NCI-H2029 (cell line): Measurements from ENCODE around the gene ZAR1L.
A peak's percentile ranks its signal among the peaks of the same experiment; 100 is the strongest.
"Not testable (repeated sequence)": the region's sequence is repeated elsewhere in the genome, so short reads cannot be mapped to it uniquely, and the experiment has no call there.

Experiments
- DNase-seq: peaks from one replicate; lab custom pipeline; 2025; lab: John Stamatoyannopoulos, UW

Gene ZAR1L, protein sequence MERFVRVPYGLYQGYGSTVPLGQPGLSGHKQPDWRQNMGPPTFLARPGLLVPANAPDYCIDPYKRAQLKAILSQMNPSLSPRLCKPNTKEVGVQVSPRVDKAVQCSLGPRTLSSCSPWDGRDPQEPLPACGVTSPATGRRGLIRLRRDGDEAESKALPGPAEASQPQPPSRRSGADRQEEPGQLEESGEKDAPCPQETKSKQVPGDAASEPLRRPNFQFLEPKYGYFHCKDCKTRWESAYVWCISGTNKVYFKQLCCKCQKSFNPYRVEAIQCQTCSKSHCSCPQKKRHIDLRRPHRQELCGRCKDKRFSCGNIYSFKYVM

DNA sequence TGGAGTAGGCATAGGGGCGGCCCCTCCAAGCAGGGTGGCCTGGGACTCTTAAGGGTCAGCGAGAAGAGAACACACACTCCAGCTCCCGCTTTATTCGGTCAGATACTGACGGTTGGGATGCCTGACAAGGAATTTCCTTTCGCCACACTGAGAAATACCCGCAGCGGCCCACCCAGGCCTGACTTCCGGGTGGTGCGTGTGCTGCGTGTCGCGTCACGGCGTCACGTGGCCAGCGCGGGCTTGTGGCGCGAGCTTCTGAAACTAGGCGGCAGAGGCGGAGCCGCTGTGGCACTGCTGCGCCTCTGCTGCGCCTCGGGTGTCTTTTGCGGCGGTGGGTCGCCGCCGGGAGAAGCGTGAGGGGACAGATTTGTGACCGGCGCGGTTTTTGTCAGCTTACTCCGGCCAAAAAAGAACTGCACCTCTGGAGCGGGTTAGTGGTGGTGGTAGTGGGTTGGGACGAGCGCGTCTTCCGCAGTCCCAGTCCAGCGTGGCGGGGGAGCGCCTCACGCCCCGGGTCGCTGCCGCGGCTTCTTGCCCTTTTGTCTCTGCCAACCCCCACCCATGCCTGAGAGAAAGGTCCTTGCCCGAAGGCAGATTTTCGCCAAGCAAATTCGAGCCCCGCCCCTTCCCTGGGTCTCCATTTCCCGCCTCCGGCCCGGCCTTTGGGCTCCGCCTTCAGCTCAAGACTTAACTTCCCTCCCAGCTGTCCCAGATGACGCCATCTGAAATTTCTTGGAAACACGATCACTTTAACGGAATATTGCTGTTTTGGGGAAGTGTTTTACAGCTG lies at the start of gene ZAR1L, which contains the start of gene BRCA2:
TSS of gene ZAR1L (minus strand) at position 126 of the 790 bp plus-strand sequence. CDS start 3,438 bp downstream, outside the sequence.
TSS of gene BRCA2 (plus strand) at position 271 of the 790 bp plus-strand sequence. CDS start 953 bp downstream, outside the sequence.
- DNase-seq, result peak; percentile 69

DNA sequence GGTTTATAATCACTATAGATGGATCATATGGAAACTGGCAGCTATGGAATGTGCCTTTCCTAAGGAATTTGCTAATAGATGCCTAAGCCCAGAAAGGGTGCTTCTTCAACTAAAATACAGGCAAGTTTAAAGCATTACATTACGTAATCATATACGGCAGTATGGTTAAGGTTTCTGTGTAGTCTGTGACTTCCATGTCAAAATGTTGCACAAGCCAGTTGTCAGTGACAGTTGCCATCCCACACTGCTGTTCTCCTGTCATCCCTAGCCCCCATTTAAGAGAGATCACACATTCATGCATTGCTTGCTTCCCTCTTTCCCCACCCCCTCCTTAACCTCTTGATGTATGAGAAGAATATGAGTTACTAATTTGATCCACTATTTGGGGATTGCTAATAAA lies 47.4 kb upstream of the ZAR1L start:
- no peak for DNase-seq

DNA sequence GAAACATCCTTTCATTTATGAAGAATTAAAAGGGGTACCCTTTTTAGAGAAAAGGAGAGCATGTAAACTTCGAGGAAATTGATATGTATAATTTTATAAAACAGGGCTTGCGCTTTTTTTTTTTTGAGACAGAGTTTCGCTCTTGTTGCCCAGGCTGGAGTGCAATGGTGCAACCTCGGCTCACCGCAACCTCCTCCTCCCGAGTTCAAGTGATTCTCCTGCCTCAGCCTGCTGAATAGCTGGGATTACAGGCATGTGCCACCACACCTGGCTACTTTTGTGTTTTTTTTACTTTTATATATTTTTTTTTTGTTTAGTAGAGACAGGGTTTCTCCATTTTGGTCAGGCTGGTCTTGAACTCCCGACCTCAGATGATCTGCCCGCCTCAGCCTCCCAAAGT lies 40.8 kb upstream of the ZAR1L start:
- DNase-seq, result not testable (repeated sequence)

DNA sequence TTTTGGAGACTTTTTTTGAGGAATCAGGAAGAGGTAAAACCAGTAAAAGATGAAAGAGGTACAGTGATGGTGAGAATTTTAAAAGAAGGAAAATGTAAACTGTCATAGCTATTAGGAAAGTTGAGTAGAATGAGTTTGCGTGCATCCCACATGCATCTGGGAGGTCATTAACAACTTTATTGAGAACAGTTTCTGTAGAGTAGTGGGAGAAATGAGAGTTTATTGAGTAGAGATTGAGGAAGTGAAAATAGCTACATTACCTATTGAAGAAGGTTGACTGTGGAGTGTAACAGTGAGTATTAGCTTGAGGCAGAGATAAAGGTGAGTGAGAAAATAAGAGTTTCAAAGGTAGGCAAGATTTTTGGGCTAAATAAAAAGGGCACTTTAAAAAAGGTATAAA lies 38.9 kb upstream of the ZAR1L start:
- no peak for DNase-seq

DNA sequence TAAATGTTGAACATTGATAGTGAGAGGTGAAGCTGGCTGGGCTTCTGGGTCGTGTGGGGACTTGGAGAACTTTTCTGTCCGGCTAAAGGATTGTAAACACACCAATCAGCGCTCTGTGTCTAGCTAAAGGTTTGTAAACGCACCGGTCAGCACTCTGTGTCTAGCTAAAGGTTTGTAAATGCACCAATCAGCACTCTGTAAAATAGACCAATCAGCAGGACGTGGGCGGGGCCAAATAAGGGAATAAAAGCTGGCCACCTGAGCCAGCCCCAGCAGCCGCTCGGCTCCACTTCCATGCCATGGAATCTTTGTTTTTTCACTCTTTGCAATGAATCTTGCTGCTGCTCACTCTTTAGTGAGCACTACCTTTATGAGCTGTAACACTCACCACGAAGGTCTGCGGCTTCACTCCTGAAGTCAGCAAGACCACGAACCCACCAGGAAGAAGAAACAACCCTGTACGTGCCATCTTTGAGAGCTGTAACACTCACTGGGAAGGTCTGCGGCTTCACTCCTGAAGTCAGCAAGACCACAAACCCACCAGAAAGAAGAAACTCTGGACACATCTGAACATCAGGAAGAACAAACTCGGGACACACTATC lies 35.8 kb upstream of the ZAR1L start:
- not testable (repeated sequence) for DNase-seq

DNA sequence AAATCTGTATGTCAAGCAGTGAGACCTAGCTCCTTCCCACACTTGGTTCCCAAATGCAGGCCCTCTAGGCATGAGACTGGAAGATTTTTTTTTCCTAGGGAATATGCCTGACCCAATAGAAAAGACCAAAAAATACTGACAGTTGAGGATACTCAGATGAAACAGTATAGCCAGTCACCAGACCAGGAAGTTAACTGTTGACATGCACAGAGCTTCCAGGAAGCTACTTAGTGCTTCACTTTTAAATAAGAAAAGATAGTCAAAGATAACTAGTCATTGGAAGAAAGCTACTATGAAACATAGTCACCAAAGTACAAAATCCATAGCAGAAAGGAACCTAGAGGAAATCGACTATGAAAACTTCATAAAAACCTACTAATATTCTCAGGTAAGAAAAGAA lies 32.5 kb upstream of the ZAR1L start:
- DNase-seq, result no peak

DNA sequence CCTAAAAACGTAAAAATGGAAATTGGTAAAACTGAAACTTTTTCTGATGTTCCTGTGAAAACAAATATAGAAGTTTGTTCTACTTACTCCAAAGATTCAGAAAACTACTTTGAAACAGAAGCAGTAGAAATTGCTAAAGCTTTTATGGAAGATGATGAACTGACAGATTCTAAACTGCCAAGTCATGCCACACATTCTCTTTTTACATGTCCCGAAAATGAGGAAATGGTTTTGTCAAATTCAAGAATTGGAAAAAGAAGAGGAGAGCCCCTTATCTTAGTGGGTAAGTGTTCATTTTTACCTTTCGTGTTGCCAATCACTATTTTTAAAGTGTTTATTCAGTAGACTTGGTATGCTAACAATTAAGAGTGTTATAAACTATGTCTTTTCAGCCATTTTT lies 25.8 kb upstream of the ZAR1L start:
- DNase-seq, result no peak

DNA sequence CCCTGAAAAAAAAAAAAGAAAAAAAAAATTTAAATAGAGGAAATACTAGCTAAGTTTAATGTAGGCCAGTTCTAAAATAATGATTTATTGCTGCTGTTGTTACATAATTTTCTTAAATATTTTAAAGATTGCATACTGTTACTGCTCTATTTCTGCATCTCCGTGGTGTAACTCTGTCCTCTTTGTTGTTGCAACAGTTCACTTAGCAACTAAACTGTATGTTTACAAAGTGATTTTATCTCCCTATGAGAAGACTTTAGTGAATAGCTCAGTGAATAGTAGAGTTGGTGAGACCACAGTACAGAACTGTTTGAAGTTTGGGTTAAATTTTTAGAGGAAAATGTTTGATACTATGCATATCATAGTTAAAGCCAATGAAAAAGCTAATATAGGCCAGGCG lies 19.5 kb upstream of the ZAR1L start:
- no peak for DNase-seq

DNA sequence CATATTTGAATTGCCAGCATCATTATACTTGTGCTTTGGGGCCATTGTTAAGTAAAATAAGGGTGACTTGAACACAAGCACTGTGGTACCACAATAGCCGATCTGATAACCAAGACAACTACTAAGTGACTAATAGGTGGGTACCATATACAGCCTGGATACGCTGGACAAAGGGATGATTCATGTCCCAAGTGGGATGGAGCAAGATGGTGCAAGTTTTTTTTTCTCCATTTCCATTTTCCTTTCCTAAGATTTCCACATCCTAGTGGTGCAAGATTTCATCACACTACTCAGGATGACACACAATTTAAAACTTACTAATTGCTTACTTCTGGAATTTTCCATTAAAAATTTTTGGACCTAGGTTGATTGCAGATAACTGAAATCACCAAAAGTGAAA lies 15.3 kb upstream of the ZAR1L start:
- DNase-seq, result no peak

DNA sequence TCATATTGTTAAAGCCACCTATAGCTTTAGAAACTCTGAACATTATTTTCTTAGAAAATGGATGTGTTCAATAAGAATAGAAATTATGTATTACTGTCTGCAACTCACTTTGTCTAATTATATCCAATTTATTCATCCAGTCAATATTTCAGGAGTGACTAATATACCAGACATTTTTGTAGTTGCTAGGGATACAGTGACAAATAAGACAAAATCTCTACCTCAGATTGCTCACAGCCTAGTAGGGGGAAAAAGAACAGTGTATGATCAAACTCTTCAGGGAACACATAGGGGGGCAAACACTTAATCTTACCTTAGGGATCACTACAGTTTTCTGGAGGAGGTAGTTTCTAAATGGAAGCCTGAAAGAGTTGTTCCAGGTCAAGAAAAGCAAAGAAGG lies 8.7 kb upstream of the ZAR1L start:
- DNase-seq, result no peak

DNA sequence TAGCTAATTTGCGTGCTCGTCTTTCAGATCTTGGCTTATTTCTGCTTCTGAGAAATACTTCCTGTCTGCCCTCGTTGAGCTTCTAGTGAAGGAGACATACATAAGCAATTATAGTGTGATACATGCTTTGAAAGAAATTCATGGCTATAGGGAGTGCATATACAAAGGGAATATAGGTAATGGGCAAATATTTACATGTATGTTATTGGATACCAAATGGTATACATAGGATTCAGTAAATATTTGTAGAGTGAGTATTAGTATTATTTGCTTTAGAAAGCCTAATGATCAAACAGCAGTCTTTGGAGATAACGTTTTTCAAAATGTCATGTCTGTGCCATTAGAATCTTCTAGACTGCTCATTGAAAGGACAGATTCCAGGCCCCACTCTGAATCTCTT lies 5.4 kb upstream of the ZAR1L start:
- DNase-seq, result no peak

DNA sequence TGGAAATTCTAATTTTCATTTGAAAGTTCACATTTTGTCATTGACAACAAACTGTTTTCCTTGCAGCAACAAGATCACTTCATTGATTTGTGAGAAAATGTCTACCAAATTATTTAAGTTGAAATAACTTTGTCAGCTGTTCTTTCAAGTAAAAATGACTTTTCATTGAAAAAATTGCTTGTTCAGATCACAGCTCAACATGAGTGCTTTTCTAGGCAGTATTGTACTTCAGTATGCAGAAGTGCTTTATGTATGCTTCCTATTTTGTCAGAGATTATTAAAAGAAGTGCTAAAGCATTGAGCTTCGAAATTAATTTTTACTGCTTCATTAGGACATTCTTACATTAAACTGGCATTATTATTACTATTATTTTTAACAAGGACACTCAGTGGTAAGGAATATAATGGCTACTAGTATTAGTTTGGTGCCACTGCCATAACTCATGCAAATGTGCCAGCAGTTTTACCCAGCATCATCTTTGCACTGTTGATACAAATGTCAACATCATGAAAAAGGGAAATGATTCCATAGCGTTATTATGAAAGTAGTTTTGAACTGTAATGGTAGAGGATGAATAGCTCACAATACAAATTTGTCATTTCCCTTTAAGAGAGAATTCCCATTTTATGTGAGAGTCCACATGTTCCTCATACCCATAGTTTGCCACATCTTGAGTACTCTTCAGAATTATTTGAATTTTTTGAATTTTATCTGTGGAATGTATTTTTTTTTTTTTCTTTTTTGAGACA lies 2.7 kb upstream of the ZAR1L start:
- no peak for DNase-seq

DNA sequence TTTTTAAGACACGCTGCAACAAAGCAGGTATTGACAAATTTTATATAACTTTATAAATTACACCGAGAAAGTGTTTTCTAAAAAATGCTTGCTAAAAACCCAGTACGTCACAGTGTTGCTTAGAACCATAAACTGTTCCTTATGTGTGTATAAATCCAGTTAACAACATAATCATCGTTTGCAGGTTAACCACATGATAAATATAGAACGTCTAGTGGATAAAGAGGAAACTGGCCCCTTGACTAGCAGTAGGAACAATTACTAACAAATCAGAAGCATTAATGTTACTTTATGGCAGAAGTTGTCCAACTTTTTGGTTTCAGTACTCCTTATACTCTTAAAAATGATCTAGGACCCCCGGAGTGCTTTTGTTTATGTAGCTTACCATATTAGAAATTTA lies 1.3 kb upstream of the ZAR1L start:
- no peak for DNase-seq

DNA sequence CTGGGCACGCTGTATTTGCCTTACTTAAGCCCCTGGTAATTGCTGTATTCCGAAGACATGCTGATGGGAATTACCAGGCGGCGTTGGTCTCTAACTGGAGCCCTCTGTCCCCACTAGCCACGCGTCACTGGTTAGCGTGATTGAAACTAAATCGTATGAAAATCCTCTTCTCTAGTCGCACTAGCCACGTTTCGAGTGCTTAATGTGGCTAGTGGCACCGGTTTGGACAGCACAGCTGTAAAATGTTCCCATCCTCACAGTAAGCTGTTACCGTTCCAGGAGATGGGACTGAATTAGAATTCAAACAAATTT lies 821 bp upstream of the ZAR1L start:
- no peak for DNase-seq

DNA sequence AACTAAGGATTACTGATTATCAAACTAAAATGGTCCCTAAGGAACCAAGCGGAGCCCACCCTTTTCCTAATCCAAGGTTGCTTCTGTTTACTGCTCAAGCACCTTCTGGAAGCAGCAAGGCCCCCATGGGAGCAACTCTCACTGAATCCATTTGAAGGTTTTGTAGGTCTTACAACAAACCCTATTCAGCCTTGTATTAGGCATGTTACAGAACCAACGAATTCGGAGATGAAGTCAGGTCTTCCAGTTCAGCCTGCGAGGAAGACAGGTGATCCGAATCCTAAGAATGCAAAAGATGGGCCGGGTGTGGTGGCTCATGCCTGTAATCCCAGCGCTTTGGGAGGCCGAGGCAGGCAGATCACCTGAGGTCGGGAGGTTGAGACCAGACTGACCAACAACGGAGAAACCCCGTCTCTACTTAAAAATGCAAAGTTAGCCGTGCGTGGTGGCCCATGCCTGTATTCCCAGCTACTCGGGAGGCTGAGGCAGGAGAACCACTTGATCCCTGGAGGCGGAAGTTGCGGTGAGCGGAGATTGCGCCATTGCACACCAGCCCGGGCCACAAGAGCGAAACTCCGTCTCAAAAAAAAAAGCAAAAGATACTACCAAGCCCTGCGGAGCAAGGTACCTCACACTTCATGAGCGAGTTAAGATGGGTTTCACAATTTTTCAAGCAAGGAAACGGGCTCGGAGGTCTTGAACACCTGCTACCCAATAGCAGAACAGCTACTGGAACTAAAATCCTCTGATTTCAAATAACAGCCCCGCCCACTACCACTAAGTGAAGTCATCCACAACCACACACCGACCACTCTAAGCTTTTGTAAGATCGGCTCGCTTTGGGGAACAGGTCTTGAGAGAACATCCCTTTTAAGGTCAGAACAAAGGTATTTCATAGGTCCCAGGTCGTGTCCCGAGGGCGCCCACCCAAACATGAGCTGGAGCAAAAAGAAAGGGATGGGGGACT lies 609 bp downstream of the ZAR1L start:
- peak; percentile 38 for DNase-seq

DNA sequence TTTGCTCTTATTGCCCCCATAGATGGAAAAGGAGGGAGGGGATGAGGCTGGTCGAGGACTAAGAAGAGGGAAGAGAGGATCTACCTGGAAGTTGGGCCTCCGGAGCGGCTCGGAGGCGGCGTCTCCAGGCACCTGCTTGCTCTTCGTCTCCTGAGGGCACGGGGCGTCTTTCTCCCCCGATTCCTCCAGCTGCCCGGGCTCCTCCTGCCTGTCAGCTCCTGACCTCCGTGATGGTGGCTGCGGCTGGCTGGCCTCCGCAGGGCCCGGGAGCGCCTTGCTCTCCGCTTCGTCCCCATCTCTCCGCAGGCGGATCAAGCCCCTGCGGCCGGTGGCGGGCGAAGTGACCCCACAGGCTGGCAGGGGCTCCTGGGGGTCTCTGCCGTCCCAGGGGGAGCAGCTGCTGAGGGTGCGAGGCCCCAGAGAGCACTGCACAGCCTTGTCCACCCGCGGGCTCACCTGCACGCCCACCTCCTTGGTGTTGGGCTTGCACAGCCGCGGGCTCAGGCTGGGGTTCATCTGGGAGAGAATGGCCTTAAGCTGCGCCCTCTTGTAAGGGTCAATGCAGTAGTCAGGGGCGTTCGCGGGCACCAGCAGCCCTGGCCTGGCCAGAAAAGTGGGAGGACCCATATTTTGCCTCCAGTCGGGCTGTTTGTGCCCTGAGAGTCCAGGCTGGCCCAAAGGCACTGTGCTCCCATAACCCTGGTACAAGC lies 3.8 kb downstream of the ZAR1L start:
- no peak for DNase-seq

DNA sequence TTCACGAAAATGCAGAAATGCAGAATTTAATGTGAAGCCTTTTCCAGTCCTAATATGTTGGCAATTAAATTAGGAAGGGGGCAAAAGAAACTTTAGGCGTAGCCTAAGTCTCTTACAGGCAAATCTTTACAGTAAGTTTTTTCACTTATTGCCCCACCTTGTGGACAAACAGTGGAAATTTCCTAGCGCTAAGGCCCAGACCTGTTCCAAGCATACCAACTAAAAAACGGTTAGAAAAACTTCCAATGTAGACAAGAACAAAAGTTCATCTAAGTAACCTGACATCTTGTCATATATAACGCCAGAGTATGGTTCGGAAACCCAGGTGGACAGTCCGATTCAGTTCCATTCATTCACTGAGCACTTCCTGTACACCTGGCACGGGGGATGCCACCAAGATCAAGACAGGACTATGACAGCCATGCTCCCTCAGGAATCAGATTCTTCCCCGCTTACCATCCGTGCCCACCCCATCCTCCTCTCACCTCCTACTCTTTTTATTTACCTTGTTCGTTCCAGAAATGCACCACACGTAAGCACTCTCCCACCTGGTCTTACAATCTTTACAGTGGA lies 4.9 kb downstream of the ZAR1L start:
- DNase-seq, result no peak

DNA sequence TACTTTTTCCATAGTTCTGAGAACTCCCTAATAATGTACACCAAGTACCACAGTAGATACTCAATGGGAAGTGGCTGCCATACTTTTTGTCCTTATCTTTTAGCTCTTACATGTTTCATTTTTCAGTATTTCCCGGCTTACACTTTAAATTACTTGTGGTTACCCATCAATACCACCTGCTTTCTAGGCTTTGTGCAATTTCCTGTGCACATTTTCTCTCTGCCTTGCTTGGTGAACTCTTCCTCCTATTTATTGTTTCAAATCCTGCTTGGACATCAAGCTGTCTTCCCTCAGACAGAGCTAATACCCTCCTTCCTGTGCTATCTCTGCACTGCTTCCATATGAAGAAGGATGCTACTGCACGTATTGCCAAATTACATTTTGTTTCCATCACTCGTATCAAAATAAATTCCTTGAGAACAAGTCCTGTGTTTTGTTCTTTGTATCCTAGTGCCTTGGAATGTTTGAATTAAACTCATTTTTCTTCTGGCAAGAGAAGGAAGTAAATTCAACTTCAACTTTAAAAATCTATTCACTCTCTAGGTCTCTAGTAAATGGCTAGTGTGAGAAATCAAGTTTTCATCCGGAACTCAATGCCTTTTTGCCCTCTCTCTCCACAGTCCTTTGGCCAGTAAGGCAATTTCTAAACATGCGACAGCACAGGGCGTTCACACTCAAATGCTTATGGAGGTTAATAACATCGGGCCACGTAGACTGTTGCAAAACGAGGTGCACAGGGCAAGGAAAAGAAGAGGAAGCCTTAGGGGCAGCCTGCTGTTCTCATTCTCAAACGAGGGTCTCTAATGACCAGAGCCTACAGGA lies 5.6 kb downstream of the ZAR1L start:
- no peak for DNase-seq

DNA sequence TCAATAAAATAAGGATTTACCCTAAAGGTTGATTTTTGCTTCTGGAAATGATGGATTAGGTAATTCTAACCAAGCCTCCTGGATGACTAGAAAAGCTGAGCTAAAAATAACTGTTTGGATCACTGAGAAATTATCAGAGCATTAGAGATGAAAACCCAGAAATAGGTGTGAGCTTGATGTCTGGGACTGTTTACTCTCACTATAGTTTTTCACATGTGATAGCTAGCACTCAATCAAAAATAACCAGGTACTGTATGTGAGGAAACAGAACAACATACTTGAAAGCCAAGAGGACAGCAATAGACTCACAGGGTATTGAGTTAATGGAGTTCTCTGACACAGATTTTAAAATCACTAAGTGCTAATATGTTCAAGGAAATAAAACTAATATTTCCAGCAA lies 9.5 kb downstream of the ZAR1L start:
- DNase-seq, result no peak
